ENCODE results near the gene LPCAT3. TPM values are rescaled to one million over a fixed set of nuclear protein-coding genes. Genes with fewer than 3 reads are reported as not detected.
"Not testable (repeated sequence)": the region's sequence is repeated elsewhere in the genome, so short reads cannot be mapped to it uniquely, and the experiment has no call there.

LPCAT3 gene
- total and polyA plus RNA-seq, 8 donors: 22.4 to 36.5 (median 32.0) TPM

DNA sequence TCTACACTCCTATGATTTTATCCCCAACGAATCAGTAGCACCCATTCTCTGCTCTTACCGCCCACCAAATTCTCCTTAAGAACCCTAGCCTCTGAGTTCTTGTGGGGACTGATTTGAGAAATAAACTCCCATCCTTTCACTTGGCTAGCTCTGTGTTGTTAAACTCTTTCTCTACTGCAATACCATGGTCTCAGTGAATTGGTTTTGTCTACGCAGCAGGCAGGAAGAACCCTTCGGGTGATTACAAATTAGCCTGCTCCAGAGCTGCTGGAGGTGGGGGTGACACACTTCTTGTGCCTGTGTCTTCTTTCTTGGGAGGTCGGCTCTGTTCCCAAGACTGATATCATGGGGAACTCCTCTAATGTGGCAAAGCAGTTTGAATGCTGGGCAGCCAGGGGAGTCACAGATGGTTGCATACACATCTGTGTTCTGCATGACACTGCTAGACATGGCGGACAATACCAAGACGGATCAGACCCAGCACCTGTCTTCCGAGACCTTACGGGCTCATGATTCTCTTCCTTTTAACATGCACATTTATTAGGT, 40.6 kb upstream of the LPCAT3 start:
- ATAC-seq (no peak), DNase-seq (no peak), FAIRE-seq (no peak)
- H3K36me3 ChIP-seq: no peaks in the 10 kb centered on the region
- intact Hi-C loops (cut with DNase I): no loop called here
- H3K27ac ChIP-seq: peak overlapping the region in 2 of 4 donors; percentile 55 to 61
- TF ChIP-seq, protein P1, sequence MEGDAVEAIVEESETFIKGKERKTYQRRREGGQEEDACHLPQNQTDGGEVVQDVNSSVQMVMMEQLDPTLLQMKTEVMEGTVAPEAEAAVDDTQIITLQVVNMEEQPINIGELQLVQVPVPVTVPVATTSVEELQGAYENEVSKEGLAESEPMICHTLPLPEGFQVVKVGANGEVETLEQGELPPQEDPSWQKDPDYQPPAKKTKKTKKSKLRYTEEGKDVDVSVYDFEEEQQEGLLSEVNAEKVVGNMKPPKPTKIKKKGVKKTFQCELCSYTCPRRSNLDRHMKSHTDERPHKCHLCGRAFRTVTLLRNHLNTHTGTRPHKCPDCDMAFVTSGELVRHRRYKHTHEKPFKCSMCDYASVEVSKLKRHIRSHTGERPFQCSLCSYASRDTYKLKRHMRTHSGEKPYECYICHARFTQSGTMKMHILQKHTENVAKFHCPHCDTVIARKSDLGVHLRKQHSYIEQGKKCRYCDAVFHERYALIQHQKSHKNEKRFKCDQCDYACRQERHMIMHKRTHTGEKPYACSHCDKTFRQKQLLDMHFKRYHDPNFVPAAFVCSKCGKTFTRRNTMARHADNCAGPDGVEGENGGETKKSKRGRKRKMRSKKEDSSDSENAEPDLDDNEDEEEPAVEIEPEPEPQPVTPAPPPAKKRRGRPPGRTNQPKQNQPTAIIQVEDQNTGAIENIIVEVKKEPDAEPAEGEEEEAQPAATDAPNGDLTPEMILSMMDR (IDR thresholded peaks at IDR 0.05): no peak
- peaks cover 0 to 8% (median 0%) of the 10 kb centered on the region in 3 donors for H3K4me1 ChIP-seq
- H3K9me3 ChIP-seq: no peaks in the 10 kb centered on the region
- H3K27me3 ChIP-seq: no peaks in the 10 kb centered on the region
- WGBS, 2 donors: 83 to 89% methylated on average over 9 of the region's 9 CpGs
- H3K4me3 ChIP-seq: no peak overlapping the region

- no peak for DNase-seq
- WGBS, 2 donors: 72 to 93% methylated on average over 3 of the region's 3 CpGs
- no peak overlapping the region for H3K27ac ChIP-seq
Measured at GRCh38 chr12:7058163-7058845, 40.0 kb upstream of the LPCAT3 start.

GRCh38 chr12:7055736-7056135, 37.5 kb upstream of the LPCAT3 start:
- FAIRE-seq; H3K27me3 ChIP-seq; H3K27ac ChIP-seq; H3K4me3 ChIP-seq; ATAC-seq; intact Hi-C loops (cut with DNase I); H3K36me3 ChIP-seq; H3K4me1 ChIP-seq; DNase-seq; H3K9me3 ChIP-seq: not testable (repeated sequence)
- WGBS, 2 donors: 86 to 96% methylated on average over 2 of the region's 2 CpGs

More at GRCh38 chr12:7058163-7058845, 40.0 kb upstream of the LPCAT3 start:
- no peak for ATAC-seq
- intact Hi-C loops (cut with DNase I): no loop called here
- Histone ChIP-seq H3K9me3 (no peaks in the 10 kb centered on the region), H3K4me1 (peaks cover 0 to 8% (median 0%) of the 10 kb centered on the region in 3 donors), H3K27me3 (no peaks in the 10 kb centered on the region), H3K4me3 (no peak overlapping the region), H3K36me3 (no peaks in the 10 kb centered on the region)
- TF ChIP-seq, protein P1 (IDR thresholded peaks at IDR 0.05): no peak
- FAIRE-seq: no peak

DNA sequence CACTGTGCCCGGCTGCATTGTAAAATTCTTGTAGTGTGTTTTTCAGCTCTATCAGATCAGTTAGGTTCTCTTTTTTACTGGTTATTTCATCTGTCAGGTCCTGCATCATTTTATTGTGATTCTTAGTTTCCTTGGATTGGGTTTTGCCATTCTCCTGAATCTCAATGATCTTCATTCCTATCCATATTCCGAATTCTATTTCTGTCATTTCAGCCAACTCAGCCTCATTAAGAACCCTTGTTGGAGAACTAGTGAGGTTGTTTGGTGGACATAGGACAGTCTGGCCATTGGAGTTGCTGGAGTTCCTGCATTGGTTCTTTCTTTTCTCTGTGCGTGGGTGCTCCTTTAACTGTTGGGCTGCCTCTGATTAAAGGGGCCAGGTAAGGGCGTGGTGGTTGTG, 36.6 kb upstream of the LPCAT3 start:
- no peak overlapping the region for H3K4me3 ChIP-seq
- DNase-seq: no peak
- FAIRE-seq: no peak
- WGBS, 2 donors: 69 to 84% methylated on average over 4 of the region's 4 CpGs
- H3K9me3 ChIP-seq: no peaks in the 10 kb centered on the region
- H3K27me3 ChIP-seq: no peaks in the 10 kb centered on the region
- no peak overlapping the region for H3K27ac ChIP-seq
- no peaks in the 10 kb centered on the region for H3K36me3 ChIP-seq
- ATAC-seq: no peak
- peaks cover 0 to 7% (median 0%) of the 10 kb centered on the region in 3 donors for H3K4me1 ChIP-seq
- TF ChIP-seq, protein P1 (IDR thresholded peaks at IDR 0.05): no peak
- intact Hi-C loops (cut with DNase I): no loop called here

DNA sequence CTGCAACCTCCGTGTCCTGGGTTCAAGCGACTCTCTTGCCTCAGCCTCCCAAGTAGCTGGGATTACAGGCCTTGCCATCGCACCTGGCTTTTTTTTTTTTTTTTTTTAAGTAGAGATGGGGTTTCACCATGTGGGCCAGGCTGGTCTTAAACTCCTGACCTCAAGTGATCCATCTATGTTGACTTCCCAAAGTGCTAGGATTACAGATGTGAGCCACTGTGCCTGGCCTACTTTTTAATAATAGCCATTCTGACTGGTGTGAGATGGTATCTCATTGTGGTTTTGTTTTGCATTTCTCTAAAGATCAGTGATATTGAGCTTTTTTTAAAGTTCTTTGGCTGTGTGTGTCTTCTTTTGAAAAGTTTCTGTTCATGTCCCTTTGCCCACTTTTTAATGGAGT, 31.7 kb upstream of the LPCAT3 start:
- H3K4me1 ChIP-seq; FAIRE-seq; DNase-seq; H3K27me3 ChIP-seq; intact Hi-C loops (cut with DNase I); H3K36me3 ChIP-seq; ATAC-seq; H3K4me3 ChIP-seq; H3K27ac ChIP-seq; H3K9me3 ChIP-seq: not testable (repeated sequence)
- 86 to 92% methylated on average over 3 of the region's 3 CpGs for WGBS, 2 donors

GRCh38 chr12:7049445-7049951, 31.2 kb upstream of the LPCAT3 start:
- H3K9me3 ChIP-seq; DNase-seq; intact Hi-C loops (cut with DNase I); ATAC-seq; H3K36me3 ChIP-seq; H3K4me3 ChIP-seq; H3K27ac ChIP-seq; H3K27me3 ChIP-seq; H3K4me1 ChIP-seq; FAIRE-seq: not testable (repeated sequence)
- WGBS, 2 donors: 81 to 86% methylated on average over 10 of the region's 10 CpGs
